Lung (tissue), 12 donors: ENCODE data around the gene AFAP1L1. TPM values are rescaled to one million over a fixed set of nuclear protein-coding genes. Genes with fewer than 3 reads are reported as not detected.

ENCODE experiments used
- ATAC-seq: fragments of 200-7000 bp; cut with Tn5 transposase; one replicate; pipeline ENCODE4 v1.9.1; 2020; ENCODE audit warnings: moderate number of reproducible peaks; ENCODE audit not compliant: insufficient read depth, low FRiP score
- DNase-seq, 3 donors: peaks; one replicate each; pipeline ENCODE4 v3.0.0-alpha.2; 2013 to 2017
- H3K27ac ChIP-seq, 2 donors: one replicate each; pipeline ENCODE4 v1.5.1; 2013; ENCODE audit warnings: mild to moderate bottlenecking in 2 of 2, moderate library complexity in 2 of 2, control low read depth in 1 of 2, inconsistent platforms in 1 of 2, low read depth in 1 of 2, low read length in 1 of 2
- H3K27me3 ChIP-seq, 3 donors: one replicate each; pipeline ENCODE4 v1.5.1; 2013; ENCODE audit warnings: low read length in 2 of 3; ENCODE audit not compliant: control insufficient read depth in 3 of 3, insufficient read depth in 3 of 3
- H3K36me3 ChIP-seq, 4 donors: one replicate each; pipeline ENCODE4 v1.5.1; 2013; ENCODE audit warnings: low read length in 4 of 4, mild to moderate bottlenecking in 1 of 4, moderate library complexity in 1 of 4; ENCODE audit not compliant: control insufficient read depth in 4 of 4, insufficient read depth in 4 of 4
- H3K4me1 ChIP-seq, 5 donors: one replicate each; pipeline ENCODE4 v1.5.1; 2013; ENCODE audit warnings: low read length in 5 of 5, mild to moderate bottlenecking in 2 of 5, moderate library complexity in 1 of 5; ENCODE audit not compliant: control insufficient read depth in 5 of 5, insufficient read depth in 5 of 5
- H3K4me3 ChIP-seq: one replicate; pipeline ENCODE4 v1.5.1; 2013; ENCODE audit warnings: mild to moderate bottlenecking, control low read depth, moderate library complexity
- H3K9ac ChIP-seq, 2 donors: one replicate each; pipeline ENCODE4 v1.5.1; 2013; ENCODE audit warnings: low read length in 2 of 2, control low read depth in 1 of 2; ENCODE audit not compliant: insufficient read depth in 1 of 2
- H3K9me3 ChIP-seq, 4 donors: one replicate each; pipeline ENCODE4 v1.5.1; 2013; ENCODE audit warnings: low read length in 3 of 4, mild to moderate bottlenecking in 1 of 4, moderate library complexity in 1 of 4; ENCODE audit not compliant: control insufficient read depth in 4 of 4, insufficient read depth in 3 of 4
- CTCF ChIP-seq: IDR thresholded peaks from 2 replicates; pipeline ENCODE4 v1.5.1; 2012; ENCODE audit warnings: mild to moderate bottlenecking; ENCODE audit errors: control extremely low read depth, extremely low read depth
- WGBS, 2 donors: extraction: QIAGEN DNeasy Blood & Tissue Kit; methylation state at CpG; one replicate each; pipeline ENCODE4 v1.1.7; 2013; 5-methylcytosine and 5-hydroxymethylcytosine counted together
- polyA plus RNA-seq, 2 donors: library from polyadenylated mRNA; stranded (reverse); fragments of 200-250 nt; gene quantifications; one replicate each; pipeline ENCODE4 v1.2.1, GENCODE V29; 2013
- total RNA-seq, 2 donors: library from RNA; depleted of rRNA in 1 of 2; stranded (reverse); fragments of >200 nt in 1 of 2; gene quantifications; one replicate each; pipeline ENCODE4 v1.2.1, GENCODE V29; 2014 to 2021
- donor health status: control.
- donor health status: control.
- donor health status: Bipolar disorder and iron deficiency.
- donor health status: healthy.
- donor health status: DM: yes; HTN: yes; CAD: no.

Gene AFAP1L1
- total and polyA plus RNA-seq, 4 donors = 9.8 to 40.6 (median 18.1) TPM

GRCh38 chr5:149273950-149274349 is 2.3 kb downstream of the AFAP1L1 start:
- Histone ChIP-seq H3K4me1 (peaks cover 0 to 37% (median 8%) of the 10 kb centered on the region in 5 donors), H3K4me3 (no peak overlapping the region), H3K9me3 (no peaks in the 10 kb centered on the region), H3K9ac (no peak overlapping the region), H3K36me3 (no peaks in the 10 kb centered on the region), H3K27me3 (peaks cover 0 to 21% (median 8%) of the 10 kb centered on the region in 3 donors), H3K27ac (peak overlapping the region in 1 of 2 donors; percentile 94)
- TF ChIP-seq CTCF = no peak
- DNase-seq = no peak
- WGBS, 2 donors = 62 to 78% methylated on average over 3 of the region's 3 CpGs
- ATAC-seq = no peak

GRCh38 chr5:149274939-149275338 is 3.3 kb downstream of the AFAP1L1 start:
- no peak for ATAC-seq
- Histone ChIP-seq H3K9ac (no peak overlapping the region), H3K36me3 (no peaks in the 10 kb centered on the region), H3K27me3 (peaks cover 0 to 21% (median 8%) of the 10 kb centered on the region in 3 donors), H3K4me3 (no peak overlapping the region), H3K9me3 (no peaks in the 10 kb centered on the region), H3K27ac (peak overlapping the region in 1 of 2 donors; percentile 71), H3K4me1 (peaks cover 0 to 45% (median 12%) of the 10 kb centered on the region in 5 donors)
- WGBS, 2 donors = 87 to 93% methylated on average over 1 of the region's 1 CpG
- no peak for DNase-seq
- TF ChIP-seq CTCF = no peak

- 52 to 57% methylated on average over 4 of the region's 4 CpGs for WGBS, 2 donors
- Histone ChIP-seq H3K36me3 (no peaks in the 10 kb centered on the region), H3K9ac (no peak overlapping the region), H3K27me3 (peaks cover 0 to 12% (median 5%) of the 10 kb centered on the region in 3 donors), H3K27ac (peak overlapping the region in 1 of 2 donors; percentile 10), H3K9me3 (no peaks in the 10 kb centered on the region), H3K4me3 (no peak overlapping the region), H3K4me1 (peaks cover 0 to 67% (median 3%) of the 10 kb centered on the region in 5 donors)
- DNase-seq = no peak
- no peak for TF ChIP-seq CTCF
- no peak for ATAC-seq
Observed at GRCh38 chr5:149277801-149278200, 6.1 kb downstream of the AFAP1L1 start.
